Cardiac fibroblast (primary cell): ENCODE results near the gene SH3TC1.

Source experiments
- DNase-seq, 2 donors: peaks; one replicate each; pipeline versions ENCODE4 v3.0.0 to v3.0.0-alpha.2; 2010; ENCODE audit warnings: low read depth in 2 of 2
- H3K4me3 ChIP-seq, 2 donors: replicated peaks in 1 of 2; 1 replicate in 1 of 2; 2 replicates in 1 of 2; pipeline ENCODE4 v1.5.1; 2011; ENCODE audit warnings: low read depth in 2 of 2, low read length in 2 of 2, mild to moderate bottlenecking in 2 of 2, moderate library complexity in 1 of 2
- TF ChIP-seq, protein P1 (sequence below): IDR thresholded peaks from one replicate; pipeline ENCODE4 v1.5.1; 2011; ENCODE audit warnings: low read depth, mild to moderate bottlenecking, low read length, inconsistent platforms

The SH3TC1 gene

DNA sequence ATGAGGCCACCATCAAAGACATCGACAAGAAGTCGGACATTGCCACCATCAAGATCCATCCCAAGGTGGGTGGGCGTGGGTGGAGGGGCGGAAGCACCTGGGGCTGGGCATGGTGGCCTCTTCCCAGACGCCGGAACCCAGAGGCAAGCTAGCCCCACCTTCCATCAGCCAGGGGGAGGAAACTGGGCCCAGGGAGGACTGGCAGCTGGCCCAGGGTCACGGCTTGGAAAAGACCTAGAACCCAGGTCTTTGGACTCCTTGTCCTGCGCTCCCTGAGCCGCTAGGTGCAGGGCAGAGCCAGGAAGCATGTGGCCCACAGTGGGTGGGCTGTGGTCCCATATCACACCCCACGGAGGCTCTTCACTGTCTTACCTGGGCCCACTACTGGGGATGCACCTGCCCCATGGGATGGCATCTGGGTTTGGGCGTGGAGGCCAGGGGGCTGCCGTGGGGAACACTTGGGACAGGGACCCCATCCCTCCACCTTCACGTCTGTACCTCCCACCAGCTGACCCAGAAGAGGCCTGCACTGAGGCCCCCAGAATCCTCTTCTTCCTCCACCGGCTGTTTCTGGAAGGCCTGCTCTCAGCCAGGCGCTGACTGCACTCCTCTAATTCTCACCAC, 87.7 kb downstream of the SH3TC1 start:
- no peak for DNase-seq
- TF ChIP-seq, protein P1, sequence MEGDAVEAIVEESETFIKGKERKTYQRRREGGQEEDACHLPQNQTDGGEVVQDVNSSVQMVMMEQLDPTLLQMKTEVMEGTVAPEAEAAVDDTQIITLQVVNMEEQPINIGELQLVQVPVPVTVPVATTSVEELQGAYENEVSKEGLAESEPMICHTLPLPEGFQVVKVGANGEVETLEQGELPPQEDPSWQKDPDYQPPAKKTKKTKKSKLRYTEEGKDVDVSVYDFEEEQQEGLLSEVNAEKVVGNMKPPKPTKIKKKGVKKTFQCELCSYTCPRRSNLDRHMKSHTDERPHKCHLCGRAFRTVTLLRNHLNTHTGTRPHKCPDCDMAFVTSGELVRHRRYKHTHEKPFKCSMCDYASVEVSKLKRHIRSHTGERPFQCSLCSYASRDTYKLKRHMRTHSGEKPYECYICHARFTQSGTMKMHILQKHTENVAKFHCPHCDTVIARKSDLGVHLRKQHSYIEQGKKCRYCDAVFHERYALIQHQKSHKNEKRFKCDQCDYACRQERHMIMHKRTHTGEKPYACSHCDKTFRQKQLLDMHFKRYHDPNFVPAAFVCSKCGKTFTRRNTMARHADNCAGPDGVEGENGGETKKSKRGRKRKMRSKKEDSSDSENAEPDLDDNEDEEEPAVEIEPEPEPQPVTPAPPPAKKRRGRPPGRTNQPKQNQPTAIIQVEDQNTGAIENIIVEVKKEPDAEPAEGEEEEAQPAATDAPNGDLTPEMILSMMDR: no peak
- H3K4me3 ChIP-seq: no peak overlapping the region

DNA sequence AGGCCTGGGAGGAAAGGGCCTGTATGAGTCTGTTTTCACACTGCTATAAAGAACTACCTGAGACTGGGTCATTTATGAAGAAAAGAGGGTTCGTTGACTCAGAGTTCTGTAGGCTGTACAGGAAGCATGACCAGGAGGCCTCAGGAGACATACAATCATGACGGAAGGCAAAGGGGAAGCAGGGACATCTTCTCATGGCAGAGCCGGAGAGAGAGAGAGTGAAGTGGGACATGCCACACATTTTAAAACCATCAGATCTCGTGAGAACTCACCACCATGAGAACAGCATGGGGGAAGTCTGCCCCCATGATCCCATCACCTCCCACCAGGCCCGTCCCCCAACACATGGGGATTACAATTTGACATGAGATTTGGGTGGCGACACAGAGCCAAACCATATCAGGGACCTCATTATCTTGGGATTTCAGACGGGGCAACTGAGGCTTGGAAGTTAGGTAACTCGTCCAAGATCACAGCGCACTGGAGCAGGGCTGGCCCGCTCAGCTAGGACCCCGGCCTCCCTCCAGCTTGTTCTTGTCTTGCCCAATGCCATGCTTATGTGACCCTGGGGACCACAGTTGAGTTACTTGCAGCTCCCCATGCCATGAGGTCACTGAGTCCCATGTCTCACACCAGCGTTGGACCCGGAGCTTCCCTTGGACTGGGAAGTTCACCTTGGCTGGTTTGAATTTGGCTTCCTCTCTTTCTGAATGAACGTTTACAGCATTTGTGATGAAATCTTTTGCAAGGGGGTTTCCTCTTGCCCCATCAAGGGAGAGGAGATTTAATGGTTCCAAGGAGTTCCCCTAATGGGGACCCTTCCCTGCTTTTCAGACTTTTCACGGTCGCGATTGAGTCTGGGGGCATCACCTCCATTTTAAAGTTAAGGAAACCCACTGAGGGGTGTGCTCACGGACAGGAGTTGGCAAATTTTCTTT, 88.5 kb downstream of the SH3TC1 start:
- H3K4me3 ChIP-seq: no peak overlapping the region
- TF ChIP-seq, protein P1: no peak
- no peak for DNase-seq

GRCh38 chr4:8289151-8289750, 90.2 kb downstream of the SH3TC1 start:
- TF ChIP-seq, protein P1: no peak
- no peak for DNase-seq
- no peak overlapping the region for H3K4me3 ChIP-seq

GRCh38 chr4:8289956-8290700, 91.0 kb downstream of the SH3TC1 start:
- TF ChIP-seq, protein P1: no peak
- no peak overlapping the region for H3K4me3 ChIP-seq
- no peak for DNase-seq

GRCh38 chr4:8290701-8290970, 91.5 kb downstream of the SH3TC1 start:
- no peak overlapping the region for H3K4me3 ChIP-seq
- TF ChIP-seq, protein P1: no peak
- DNase-seq: no peak
